Left ventricle myocardium superior (tissue), 1 donor: ENCODE measurements around the gene RIMBP2. TPM values are rescaled to one million over a fixed set of nuclear protein-coding genes. Genes with fewer than 3 reads are reported as not detected.
"Not testable (repeated sequence)": the region's sequence is repeated elsewhere in the genome, so short reads cannot be mapped to it uniquely, and the experiment has no call there.

ENCODE experiments used
- ATAC-seq: fragments of 200-7000 bp; cut with Tn5 transposase; one replicate; pipeline ENCODE4 v1.9.1; 2020; ENCODE audit warnings: mild to moderate bottlenecking, moderate library complexity
- DNase-seq: peaks from one replicate; pipeline ENCODE4 v3.0.0-alpha.2; 2020
- intact Hi-C: fragments of 100-400 bp; cut with micrococcal nuclease; formaldehyde crosslinking; loops from one replicate; pipeline ENCODE4 v1.11.0; 2022
- total RNA-seq: library from RNA; stranded (reverse); fragmentation: NEBNext Ultra II Directional; extraction: Animal tissue kit (Norgen Biotek cat#: 25700); gene quantifications from one replicate; pipeline ENCODE4 v1.2.1, GENCODE V29; 2021
- donor health status: DM: no; HTN: yes; CAD: no; lungs with severe emphysema.

RIMBP2 gene
- total RNA-seq, 1 donor from 2014 or later = 0.40 TPM

DNA sequence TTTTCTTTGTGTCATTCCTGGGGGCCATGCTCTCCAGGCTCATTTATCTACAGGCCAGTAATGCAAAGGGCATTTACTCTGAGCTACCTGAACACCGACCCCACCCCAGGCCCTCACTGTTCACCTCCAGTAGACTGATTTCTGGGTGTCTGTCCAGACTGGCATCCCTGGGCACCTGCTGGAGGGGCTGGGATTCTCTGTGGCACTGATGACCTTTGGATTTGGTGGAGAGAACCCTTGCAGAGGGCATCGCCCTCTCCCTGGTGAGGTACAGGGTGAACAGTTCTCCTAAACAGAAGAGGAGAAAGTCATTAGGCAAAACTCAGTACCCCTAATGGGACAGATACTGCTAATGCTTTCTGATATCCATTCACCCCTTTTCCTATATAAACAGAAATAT lies 27.1 kb upstream of the RIMBP2 start:
- intact Hi-C loops = no loop called here
- DNase-seq = no peak

DNA sequence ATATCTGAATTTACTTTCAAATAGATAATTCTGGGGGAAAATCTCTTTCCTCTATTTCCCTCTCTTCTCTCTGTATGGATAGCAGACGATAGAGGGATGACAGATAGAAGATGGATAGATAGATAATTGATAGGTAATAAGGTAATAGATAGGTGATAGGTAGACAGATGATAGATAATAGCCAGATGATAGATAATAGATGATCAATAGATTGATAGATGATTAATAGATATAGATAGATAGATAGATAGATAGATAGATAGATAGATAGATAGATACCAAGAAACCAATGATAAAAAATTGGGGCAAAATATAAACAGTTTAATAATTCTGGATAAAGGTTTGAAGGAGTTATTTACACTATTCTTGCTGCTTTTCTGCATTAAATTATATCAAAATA lies 26.6 kb upstream of the RIMBP2 start:
- intact Hi-C loops = no loop called here
- DNase-seq (no peak), ATAC-seq (no peak)

More for the DNA sequence above, 27.1 kb upstream of the RIMBP2 start:
- ATAC-seq = no peak

- intact Hi-C loops = no loop called here
- ATAC-seq = no peak
- DNase-seq = no peak
Measured at GRCh38 chr12:130742112-130742511, 26.0 kb upstream of the RIMBP2 start.

- no peak for ATAC-seq
- intact Hi-C loops = no loop called here
- DNase-seq = no peak
Measured at GRCh38 chr12:130739571-130739970, 23.5 kb upstream of the RIMBP2 start.

GRCh38 chr12:130738403-130738802 lies 22.3 kb upstream of the RIMBP2 start:
- ATAC-seq, intact Hi-C loops, DNase-seq: not testable (repeated sequence)

DNA sequence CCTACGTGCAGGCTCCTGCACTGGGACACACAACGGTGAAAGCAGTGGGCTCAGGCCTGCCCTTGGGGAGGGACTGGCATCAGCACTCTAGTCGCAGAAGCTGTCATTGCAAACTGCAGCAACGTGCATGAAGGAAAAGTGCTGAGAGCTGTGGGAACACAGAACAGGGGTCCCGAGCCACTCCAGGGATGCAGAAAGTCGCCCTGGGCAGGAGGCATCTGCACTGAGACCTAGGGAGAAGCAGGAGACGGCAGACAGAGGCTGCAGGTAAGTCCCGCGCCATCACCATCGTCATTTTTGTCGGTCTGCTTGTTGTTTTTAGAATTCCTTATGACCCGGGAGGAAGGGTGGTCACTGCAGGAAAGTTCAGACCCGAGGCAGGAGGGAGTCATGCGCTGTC lies 21.6 kb upstream of the RIMBP2 start:
- intact Hi-C loops = no loop called here
- DNase-seq (no peak), ATAC-seq (no peak)

GRCh38 chr12:130729344-130729743 lies 13.2 kb upstream of the RIMBP2 start:
- ATAC-seq (no peak), DNase-seq (no peak)
- intact Hi-C loops = no loop called here

DNA sequence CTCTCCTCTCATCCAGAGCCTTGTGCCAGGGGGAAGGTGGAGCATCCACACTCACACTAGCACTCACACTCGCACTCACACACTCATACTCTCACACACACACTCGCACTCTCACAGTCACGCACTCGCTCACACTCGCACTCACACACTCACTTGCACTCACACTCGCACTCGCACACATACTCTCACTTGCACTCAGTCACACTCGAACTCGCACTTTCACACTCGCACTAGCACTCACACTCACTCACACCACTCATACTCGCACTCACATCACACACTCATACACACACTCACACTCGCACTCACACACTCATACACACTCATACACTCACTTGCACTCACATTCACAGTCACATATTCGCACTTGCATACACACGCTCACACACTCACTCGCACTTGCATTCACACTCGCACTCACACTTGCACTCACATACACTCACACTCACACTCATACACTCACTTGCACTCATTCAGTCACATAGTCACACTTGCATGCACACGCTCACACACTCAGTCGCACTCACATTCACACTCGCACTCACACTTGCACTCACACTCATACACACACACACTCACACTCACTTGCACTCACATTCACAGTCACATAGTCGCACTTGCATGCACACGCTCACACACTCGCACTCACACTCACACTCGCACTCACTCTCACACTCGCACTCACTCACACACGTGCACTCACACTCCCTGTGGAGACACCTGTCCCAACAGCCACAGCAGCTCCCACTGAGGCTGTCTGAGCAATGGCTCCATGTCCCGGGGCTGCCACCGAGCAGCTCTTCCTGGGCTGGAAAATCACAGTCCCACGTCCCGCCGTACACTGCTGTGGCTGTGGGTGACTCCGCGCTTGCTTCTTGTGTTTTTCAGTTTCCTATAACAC lies 12.3 kb upstream of the RIMBP2 start:
- ATAC-seq (no peak), DNase-seq (no peak)
- intact Hi-C loops = no loop called here

GRCh38 chr12:130719263-130719859 lies 3.3 kb upstream of the RIMBP2 start:
- DNase-seq (no peak), ATAC-seq (no peak)
- intact Hi-C loops = no loop called here

- intact Hi-C loops = no loop called here
- ATAC-seq = no peak
Measured at GRCh38 chr12:130717752-130718151, 1.7 kb upstream of the RIMBP2 start.

GRCh38 chr12:130716969-130717366 lies 869 bp upstream of the RIMBP2 start:
- DNase-seq (no peak), ATAC-seq (no peak)
- intact Hi-C loops = no loop called here

More at GRCh38 chr12:130717752-130718151, 1.7 kb upstream of the RIMBP2 start:
- DNase-seq = no peak

DNA sequence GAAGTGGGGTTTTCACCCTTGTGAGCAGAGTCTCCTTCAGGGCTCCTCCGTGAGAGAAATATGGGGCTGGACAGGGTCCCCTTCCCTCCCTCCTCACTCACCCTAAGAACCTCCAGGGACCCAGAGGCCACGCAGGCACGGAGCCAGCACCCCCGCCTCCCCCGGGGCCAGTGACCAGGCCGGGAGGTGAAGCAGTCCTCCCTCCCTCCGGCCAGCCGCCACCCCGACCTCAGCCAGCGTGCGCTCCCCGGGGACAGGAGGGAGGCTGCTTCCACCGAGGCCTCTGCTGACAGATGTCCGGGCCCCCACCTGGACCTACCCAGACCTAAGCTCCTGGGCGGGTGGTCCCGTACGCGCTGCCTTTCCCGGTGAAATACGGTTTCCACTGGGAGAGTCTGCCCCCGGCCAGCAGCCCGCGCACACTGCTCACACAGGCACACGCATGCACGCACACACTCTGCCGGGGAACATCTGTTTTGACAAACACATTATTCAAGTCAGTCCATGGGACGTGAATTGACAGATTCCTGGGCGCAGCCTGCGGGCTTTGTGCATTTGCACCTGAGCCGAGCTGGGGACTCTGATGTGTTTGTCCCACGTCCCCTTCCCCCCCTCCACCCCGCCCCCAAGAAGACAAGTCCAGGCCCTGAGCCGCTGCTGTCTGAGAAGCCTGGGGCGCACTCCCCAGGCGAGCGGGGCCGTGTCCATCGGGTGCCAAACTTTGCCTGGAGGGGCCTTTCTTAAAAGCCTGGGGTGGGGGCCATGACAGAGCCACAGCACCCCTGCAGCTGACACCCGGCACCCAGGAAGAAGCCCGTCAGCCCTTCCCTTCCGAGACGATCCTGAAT lies 725 bp downstream of the RIMBP2 start:
- DNase-seq (no peak), ATAC-seq (no peak)
- intact Hi-C loops = no loop called here

DNA sequence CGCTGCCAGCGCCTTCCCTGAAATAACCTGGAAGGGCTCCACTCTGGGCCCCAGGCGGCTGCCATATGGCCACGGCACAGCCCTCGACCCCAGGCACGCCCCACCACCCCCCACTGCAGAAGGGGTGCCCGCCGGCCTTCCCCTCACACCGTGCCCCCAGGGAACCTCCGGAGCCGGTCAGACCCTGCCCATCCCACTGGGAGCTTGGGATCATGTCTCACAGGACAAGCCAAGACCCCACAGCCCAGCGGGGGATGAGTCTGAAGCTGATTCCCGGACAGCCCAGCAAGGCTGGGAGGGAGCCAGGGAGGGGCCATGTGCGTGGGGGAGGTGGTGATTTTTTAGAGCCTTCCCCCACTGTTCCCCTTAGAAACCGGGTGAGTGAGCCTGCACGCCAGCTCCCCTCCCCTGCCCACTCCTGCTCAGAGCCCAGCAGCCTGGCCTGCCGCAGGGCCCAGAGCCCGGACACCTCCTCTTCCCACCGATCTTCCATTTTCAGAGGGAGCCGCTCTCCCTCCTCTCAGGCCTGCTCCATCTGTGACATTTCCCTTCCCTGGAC lies 1.4 kb downstream of the RIMBP2 start:
- DNase-seq = no peak
- no peak for ATAC-seq

GRCh38 chr12:130714091-130714590 lies 2.0 kb downstream of the RIMBP2 start:
- DNase-seq (no peak), ATAC-seq (no peak)

More for the DNA sequence above, 1.4 kb downstream of the RIMBP2 start:
- intact Hi-C loops = no loop called here

GRCh38 chr12:130713581-130713991 lies 2.5 kb downstream of the RIMBP2 start:
- no peak for DNase-seq
- no peak for ATAC-seq
- intact Hi-C loops = no loop called here

More at GRCh38 chr12:130714091-130714590, 2.0 kb downstream of the RIMBP2 start:
- intact Hi-C loops = no loop called here

- DNase-seq = no peak
- intact Hi-C loops = no loop called here
- ATAC-seq = no peak
Measured at GRCh38 chr12:130712346-130713065, 3.6 kb downstream of the RIMBP2 start.

GRCh38 chr12:130711756-130712155 lies 4.3 kb downstream of the RIMBP2 start:
- intact Hi-C loops = no loop called here
- no peak for DNase-seq

GRCh38 chr12:130710733-130711080 lies 5.4 kb downstream of the RIMBP2 start:
- no peak for DNase-seq
- no peak for ATAC-seq
- intact Hi-C loops = no loop called here

More at GRCh38 chr12:130711756-130712155, 4.3 kb downstream of the RIMBP2 start:
- no peak for ATAC-seq
